ENCODE measurements around the gene AKAP6.
"Not testable (repeated sequence)": the region's sequence is repeated elsewhere in the genome, so short reads cannot be mapped to it uniquely, and the experiment has no call there.

The AKAP6 gene

DNA sequence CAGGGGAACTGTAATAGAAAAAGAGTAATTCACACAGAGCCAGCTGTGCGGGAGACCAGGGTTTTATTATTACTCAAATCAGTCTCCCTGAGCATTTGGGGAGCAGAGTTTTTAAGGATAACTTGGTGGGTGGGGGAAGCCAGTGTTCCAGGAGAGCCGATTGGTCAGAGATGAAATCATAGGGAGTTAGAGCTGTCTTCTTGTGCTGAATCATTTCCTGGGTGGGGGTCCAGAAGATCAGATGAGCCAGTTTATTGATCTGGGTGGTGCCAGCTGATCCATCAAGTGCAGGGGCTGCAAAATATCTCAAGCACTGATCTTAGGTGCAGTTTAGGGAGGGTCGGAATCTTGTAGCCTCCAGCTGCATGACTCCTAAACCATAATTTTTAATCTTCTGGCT lies 44.1 kb downstream of the AKAP6 start:
- DNase-seq = not testable (repeated sequence)

DNA sequence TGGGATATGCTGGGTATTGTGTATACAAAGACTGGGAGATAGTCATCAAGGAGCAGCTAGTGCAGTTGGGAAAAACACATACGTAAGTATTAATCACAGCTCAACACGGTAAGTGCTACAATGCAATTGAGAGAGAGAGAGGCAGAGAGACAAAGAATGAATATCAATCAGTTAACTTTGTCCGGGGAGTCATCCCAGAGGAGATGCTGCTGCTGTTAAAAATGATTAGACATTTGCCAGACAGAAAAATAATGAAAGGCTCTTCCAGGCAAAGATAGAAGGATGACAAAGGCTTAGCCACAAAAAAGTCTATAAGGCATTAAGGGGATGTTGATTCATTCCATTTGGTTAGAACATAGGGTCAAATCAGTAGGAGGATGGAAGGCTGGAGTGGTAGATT lies 45.1 kb downstream of the AKAP6 start:
- DNase-seq = no peak

DNA sequence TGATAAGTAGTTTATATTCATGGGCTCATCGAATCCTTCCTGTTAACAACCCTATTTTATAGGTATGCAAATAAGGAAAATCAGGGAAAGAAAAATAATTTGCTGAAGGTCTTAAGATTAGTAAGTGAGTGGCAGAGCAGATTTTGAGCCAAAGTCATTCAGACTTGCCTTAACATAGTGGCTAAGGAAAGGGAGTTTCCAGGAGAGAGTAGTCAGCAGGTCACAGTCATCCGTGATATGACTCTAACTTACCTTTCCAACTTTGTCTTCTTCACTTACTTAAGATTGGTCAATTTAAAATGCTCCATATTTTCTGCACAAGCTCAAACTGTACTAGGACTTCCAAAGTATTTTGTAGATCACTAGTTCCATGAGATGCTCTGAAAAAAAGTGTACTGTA lies 46.6 kb downstream of the AKAP6 start:
- DNase-seq = no peak

DNA sequence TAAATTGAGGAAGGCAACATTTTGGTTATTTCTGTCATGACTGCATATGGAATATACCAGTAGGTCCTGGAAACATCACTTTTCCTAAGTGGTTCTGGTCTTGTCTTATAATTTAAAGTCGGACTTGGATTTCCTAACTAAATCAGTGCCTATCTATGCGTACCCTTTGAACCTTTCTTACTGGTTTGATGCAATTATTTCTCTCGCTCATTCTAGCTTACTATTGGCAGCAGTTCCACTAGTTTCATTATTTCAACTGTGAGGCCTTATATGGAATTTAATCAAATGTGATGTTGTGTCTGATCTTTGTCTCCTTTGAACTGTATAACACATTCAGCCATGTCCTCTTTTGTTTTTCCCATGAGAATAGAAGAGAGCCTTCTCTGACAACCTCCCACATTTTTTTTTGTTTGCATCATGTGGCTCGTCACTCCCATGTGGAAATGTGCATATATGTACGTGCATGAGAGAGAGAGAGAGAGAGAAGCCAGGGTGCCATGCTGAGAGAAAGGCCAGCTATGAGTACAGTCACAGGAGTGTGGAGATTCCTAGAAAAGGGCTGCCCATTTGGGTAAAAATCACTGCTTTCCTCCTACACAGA lies 48.0 kb downstream of the AKAP6 start:
- no peak for DNase-seq

DNA sequence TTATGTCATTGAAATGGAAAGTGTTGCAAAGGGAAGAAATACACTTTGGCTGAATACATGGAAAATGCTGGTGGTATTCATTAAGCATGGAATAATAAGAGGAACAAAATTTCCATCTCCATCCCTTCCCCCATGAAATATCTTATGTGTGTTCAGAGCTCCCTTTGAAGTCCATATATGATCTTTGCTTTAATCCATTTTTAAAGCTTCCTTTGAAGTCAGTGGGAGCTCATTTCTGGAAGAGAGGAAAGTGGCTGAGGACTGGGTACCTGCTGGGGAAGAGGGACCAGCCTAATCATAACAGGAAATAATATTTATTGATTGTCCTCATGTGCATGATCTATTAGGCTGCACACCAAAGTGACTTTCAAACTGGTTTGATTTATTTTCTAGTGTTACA lies 49.2 kb downstream of the AKAP6 start:
- no peak for DNase-seq

DNA sequence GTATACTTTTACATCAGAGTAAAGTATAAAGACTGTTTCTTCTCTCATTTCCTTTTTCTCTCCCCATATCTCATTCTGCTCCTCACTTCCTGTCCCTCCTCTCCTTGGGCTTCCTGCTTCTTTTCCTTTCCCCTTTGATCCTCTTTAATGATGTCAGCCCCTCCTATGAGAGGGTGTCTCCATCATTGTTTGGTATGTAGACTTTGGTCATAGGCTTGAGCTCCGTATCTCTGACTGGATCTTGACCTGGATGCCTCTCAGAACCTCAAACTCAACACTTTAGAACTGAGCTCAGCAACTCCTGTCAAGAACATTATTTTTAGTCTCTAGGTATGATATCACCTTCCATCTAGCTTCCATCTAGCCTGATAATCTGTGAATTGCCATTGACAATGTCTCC lies 50.3 kb downstream of the AKAP6 start:
- no peak for DNase-seq

DNA sequence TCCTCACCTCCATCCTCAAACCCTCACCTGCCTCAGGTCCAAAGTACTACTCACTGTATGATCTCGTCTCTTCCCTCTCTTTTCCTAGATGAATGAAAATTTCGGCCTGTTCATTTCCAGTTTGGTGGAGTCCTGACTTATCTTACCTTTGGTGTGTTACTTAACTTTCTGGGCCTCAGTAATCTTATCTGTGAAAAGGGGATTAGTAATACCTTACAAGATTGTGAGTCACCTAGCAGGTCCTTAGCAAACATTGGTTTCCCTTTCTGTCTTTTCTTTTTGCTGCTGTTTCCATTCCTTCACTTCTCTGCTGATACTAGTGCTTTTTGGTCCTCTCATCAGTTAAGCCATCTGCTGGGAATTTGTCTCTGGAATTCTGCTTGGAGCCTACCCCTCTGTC lies 52.8 kb downstream of the AKAP6 start:
- no peak for DNase-seq

DNA sequence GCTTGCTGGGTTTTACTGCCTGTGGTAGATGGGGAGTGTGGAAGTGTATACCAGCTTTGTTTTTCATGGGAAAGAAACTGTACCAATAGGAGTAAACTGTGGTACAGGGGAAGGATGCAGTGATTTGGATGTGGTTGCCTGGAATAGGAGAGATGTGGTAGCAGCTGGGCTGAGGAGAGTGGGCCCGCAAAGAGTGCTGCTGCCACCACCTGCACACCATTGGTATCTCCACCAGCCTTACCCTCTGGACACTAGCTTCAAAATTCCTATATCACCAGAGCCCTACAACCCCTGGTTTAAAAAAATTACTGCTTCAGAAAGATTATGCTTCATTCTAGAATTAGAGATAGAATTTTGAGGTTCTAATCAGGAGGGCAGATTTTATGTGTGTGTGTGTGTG lies 53.6 kb downstream of the AKAP6 start:
- DNase-seq = no peak

DNA sequence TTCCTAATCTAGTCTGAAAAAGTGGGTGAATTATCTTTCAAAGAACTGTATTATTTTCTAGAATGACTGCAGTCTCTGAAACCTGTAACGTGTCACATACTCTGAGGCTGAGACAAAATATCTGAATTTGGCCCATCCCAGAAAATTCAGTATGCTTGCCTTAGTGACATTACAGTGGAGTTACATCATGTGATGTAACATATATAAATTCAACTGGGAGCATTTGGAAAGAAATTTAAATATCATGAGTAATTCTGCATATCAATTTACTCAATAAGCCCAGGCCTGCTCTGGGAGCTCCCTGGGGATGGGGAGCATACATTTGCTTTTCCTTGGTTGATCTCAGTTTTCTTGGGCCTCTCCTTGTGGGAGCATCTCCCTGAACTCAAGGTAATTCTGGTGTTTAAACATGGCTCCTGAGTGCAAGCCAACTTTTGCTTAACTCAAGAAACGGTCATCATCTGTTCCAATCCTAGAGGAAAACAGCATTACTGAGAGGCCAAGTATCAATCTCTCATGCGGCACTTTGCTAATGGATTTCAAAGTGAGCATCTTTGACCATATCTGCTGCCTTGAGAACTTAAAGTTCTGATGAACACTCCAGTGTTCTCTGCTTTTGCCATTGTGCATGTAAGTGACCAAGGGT lies 54.4 kb downstream of the AKAP6 start:
- DNase-seq = no peak

DNA sequence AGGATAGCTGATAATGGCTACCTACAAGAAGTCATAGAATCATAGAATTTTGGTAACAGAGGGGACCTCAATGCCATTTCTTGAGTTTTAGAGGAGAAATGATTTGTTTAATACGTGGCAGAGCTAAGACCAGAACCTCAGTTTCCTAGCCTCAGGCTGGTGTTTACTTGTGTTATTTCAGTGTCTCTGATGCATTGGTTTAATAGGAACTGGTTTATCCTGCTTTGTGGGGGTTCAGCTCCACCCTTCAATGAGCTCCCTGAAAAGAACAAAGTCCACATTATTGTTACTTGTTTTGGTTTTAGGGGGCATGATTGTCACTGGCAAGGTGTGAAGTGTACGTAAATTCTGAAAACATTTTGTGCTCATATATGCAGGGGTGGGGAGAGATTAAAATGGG lies 55.4 kb downstream of the AKAP6 start:
- no peak for DNase-seq

DNA sequence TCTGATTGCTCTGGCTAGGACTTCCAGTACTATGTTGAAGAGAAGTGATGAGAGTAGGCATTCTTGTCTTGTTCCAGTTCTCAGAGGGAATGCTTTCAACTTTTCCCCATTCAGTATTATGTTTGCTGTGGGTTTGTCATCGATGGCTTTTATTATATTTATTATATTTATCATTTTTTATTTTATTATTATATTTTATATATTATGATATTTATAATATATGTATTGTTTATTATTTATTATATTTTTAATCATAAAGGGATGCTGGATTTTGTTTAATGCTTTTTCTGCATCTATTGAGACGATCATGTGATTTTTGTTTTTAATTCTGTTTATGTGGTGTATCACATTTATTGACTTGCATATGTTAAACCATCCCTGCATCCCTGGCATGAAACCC lies 58.2 kb downstream of the AKAP6 start:
- DNase-seq = not testable (repeated sequence)

DNA sequence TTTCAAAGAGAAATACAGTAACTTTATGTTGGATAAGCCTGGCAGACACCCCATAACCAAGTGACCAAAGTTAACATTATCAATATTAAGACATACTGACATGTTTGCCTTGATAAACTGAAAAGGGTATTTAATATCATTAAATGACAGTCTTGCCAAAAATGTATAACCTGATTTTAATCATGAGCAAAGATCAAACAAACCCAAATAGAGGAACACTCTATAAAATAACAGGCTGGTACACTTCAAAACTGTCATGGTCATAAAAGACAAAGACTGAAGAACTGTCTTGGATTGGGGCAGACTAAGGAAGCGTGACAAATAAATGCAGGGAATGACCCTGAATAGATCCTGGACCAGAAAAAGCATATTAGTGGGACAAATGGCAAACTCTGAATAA lies 64.0 kb downstream of the AKAP6 start:
- no peak for DNase-seq

DNA sequence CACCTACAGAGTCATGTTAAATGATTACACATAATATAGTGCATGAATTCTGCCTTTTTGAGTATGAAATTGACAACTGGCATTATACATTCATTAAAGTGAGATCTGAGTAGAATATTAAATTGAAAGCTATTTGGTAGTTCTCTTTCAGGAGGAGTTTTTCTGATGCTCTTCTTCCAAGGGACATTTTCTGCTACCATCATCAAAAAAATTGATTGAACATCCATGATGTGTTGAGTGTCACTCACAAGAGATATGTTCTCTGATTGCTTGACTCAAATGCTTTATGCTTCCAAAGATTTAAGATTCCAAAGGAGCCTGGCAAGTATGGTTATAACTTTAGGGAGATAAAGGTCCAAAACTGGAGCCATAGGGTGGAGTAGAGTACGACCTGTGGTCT lies 64.9 kb downstream of the AKAP6 start:
- DNase-seq = no peak

DNA sequence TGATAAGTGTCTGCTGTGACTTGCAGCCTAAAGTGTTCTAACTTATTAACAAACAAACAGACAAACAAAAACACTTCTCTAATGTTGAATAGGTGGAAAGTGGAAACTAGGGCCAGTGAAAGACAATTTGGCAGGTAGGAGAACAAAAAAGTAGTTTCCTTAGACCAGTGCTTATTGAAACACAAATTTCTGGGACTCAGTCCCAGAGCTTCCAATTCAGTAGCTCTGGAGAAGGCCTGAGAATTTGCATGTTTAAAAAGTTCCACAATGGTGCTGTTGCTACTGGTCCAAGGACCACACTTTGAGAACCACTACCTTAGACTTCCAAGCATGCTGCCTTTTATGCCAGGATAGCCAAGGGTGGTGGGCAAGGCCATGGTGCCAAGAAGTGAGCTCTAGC lies 67.8 kb downstream of the AKAP6 start:
- DNase-seq = no peak

DNA sequence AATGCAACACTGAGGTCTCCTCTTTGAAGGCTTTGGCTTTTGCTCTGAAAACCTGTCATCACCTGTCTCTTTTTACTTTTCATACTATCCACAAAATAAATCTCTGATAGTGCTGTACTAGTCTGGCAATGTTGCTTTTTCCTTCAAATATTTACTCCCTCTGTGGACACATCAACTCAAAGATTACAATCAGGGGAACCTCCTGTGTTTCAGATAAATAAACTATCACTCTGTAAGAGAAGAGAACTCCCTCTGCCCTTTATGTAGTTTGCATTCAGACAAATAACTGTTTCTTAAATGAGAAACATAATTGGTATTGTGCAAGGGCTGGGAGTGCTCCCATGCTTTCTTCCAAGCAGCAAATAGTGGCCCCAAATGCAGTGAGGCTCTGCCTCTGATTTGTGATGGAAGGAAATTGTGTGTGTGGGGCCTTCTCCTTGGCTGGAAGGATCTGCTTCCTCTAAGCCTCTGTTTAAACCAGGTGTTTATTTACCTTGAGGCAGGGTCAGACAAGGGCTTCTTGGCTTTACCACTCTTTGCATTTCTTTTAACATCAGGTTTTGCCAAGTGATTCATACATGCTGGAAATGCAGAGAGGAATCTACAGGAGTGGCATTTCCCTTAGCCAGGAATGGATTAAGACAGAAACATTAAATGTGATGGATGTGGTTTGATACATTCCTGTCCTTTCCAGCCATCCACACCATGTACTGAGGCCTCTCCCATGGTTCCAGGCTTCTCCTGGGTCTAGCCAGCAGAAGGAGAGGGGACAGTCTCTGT lies 69.0 kb downstream of the AKAP6 start:
- DNase-seq = no peak

DNA sequence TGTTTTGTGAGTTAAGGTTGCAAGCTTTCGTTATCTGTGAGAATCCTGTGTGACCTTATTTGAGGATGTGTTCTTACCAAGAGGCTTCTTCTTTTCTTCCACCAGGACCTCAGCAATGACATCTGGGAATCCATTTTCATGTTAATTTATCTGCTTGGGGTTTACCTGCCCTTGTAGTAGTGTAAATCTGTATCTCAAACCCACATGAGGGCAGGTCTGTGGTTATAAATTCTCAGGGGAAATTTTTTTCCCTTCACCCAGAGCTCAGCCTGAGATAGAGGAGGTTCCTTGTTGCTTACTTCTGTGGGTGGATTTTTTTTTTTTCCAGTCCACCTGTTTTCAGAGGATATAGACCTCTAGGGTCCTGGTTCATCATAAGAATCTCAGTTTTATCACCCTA lies 70.8 kb downstream of the AKAP6 start:
- no peak for DNase-seq

DNA sequence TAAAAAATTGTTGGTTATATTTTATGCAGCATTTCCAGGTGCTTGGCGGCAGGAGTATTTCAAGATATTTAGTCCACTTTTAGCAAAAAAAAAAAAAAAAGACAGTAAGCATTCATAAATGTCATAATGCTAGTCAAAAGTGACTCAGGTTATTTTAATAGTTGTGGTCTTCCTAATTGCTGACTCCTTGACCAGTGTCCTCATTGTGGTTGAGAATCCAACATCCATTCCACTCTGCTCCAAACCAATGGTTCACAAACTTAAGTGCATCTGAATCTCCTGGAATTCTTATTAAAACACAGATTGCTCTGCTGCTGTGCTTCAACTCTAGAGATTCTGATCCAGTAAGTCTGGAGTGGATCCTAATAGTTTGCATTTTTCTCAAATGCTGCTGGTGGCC lies 71.4 kb downstream of the AKAP6 start:
- no peak for DNase-seq

DNA sequence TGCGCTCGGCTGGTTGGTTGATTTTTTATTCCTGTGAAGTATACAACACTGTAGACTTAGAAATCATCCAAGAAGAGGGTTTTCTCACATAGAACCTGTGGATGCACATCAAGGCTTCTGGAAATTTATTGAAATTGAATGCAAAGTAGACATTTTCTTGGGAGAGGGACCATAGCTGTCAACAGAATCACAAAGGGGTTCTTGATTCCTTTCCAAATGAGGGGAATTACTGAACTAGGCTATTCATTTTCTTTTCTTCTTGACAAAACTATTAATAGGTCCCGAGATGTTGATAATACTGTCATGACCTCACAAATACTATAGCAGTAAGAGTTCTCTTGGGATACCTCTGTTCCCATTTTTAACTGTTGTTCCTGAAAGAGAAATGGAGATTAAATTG lies 73.9 kb downstream of the AKAP6 start:
- no peak for DNase-seq

DNA sequence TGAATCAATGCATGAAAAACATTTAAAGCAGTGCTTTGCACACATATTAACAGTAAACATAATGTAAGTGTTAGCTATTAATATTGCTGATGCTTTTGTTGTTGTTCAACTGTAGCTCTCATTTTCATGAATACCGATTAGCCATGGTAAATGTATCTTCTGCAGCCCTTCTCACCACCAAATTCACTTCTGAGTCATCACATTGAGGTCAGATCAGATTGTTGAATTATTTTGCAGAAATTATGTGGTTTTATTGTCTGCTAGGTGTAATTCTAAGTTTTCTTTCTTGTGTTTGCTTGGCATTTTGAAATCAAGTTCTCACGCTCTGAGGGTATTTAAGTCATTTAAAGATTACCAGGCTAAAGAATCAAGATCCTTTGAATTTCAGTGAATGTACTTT lies 74.6 kb downstream of the AKAP6 start:
- no peak for DNase-seq

DNA sequence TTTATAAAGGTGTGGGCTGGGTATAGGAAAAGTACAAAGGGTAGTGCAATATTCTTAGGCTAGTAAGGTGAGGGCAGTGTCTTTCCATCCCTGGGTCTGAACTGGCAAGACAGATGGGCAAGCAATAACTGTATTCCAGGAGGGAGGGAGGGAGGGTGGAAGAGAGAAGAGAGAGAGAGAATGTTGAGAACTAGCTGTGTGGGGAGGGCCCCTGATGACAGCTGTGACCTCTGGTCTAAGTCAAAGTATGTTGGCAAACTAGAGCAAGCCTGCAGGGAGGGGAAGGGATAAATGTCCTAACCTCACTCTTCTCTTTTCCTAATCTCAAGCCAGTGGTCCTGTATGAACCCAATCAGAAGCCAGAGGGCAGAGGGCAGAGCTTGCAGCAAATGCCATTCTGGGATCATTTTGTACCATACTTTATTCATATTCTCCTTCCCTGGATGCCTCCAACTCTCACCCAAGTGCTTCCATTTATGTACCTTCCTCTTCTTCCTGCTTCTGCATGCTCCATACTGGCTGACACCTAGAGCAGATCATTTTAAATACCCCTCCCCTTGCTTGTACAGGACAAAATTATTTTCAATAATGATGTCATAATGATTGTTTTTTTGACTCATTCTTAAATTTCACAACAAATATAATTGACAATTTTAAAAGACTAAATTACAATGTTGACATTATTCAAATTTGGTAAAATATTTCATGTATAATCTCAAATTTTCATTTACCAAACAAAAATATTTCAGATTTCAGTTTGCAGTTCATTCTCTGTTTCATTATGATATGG lies 75.9 kb downstream of the AKAP6 start:
- no peak for DNase-seq

DNA sequence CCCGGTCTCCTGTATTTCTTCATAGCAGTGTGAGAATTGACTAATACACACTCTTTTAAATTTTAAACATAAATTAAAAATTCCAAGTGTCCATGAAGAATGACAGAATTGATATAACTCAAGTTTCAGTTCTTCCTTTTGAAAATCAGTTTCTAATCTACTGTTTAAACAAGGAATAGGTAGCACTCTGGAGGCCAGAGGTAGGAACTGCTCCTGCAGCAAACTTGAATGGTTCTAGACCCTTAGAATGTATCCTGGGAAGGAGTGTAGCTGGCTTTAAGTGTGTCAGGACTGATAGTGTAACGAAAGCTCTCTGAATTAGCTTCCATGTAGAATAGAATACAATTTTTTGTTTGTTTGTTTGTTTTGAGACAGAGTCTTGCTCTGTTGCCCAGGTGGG lies 76.8 kb downstream of the AKAP6 start:
- no peak for DNase-seq

DNA sequence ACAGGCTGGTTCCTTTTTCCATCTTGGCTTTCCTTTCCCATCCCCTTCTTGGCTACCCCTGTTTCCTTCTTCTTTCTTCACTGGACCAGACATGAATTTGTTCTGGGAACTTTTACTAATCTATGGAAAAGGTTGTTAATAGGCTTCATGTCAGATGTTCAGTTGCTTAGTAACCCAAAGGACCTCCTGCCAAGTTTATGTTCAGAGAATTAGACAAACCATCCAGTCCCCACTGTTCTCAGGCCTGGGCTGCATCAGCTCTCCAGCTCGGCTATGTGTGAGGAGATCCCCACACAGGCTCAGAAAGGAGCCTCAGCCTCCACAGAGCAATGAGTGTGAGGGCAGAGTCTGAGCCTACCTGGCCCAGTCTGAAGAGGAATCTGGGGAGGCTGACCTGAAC lies 78.0 kb downstream of the AKAP6 start:
- no peak for DNase-seq

DNA sequence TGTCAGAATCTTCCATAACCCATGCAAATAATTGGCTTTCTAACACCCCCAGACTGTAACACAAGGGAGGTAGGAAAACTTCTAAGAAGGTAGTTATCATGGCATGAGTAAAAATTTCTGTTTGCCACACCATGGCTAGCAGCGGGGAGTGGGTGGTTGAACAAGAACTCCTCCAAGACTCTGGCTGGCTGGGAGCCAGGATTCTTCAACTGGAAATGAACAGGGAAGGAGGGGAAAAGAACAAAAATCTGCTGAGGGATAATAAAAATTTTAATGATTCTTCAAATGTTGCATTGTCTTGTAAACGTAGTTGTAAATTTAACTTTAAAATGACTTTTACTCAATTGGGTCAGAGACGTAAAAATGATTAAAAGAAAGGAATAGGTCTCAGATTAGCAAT lies 78.9 kb downstream of the AKAP6 start:
- DNase-seq = no peak

DNA sequence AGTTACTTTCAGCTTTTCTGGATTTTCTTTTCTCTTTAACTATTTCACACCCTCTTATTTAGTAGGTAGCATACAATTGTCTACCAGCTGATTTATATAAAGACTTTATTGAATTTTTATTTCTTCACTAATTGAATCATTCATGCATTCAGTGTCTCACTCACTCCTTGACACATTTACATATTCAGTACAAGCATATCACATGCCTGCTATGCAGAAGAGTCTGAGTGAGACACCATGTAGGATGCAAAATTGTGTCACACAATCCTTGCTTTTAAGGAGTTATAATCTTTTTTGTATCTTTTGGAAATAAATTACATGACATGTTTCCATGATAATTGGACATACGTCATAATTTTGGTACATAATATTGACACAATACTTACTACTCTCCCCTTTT lies 83.0 kb downstream of the AKAP6 start:
- DNase-seq = no peak

Data from stimulated activated CD4-positive, alpha-beta T cell treated with anti-CD3 and anti-CD28 coated beads, Interleukin-15, amount 100 ng/mL, for 24 hours (primary cell).